WERI-Rb-1 (cell line): ENCODE measurements around the gene BMP3.
"Not testable (repeated sequence)": the region's sequence is repeated elsewhere in the genome, so short reads cannot be mapped to it uniquely, and the experiment has no call there.

Experiments
- DNase-seq: peaks from one replicate; pipeline ENCODE4 v3.0.0-alpha.2; 2020
- H3K27ac ChIP-seq: fragments of 250-450 bp; sonication (Bioruptor Pico); 2 replicates; pipeline ENCODE4 v1.5.1; 2020; ENCODE audit warnings: mild to moderate bottlenecking, moderate library complexity
- H3K27me3 ChIP-seq: fragments of 250-450 bp; sonication (Bioruptor Pico); 2 replicates; pipeline ENCODE4 v1.5.1; 2021; ENCODE audit warnings: mild to moderate bottlenecking, low read depth, moderate library complexity; ENCODE audit not compliant: insufficient read depth, severe bottlenecking
- H3K36me3 ChIP-seq: fragments of 250-450 bp; sonication (Bioruptor Pico); 2 replicates; pipeline ENCODE4 v1.5.1; 2020; ENCODE audit warnings: mild to moderate bottlenecking, moderate library complexity
- H3K4me3 ChIP-seq: 2 replicates; pipeline ENCODE4 v1.5.1; 2011; ENCODE audit warnings: low read depth, mild to moderate bottlenecking, control low read depth, low read length
- H3K9me3 ChIP-seq: fragments of 250-450 bp; sonication (Bioruptor Pico); 2 replicates; pipeline ENCODE4 v1.5.1; 2021; ENCODE audit warnings: mild to moderate bottlenecking, moderate library complexity; ENCODE audit not compliant: severe bottlenecking
- CTCF ChIP-seq: IDR thresholded peaks from 2 replicates; pipeline ENCODE4 v1.5.1; 2011; ENCODE audit warnings: low read depth, mild to moderate bottlenecking, control low read depth, inconsistent platforms, low read length

The BMP3 gene

GRCh38 chr4:81003597-81004111, 26.9 kb upstream of the BMP3 start:
- DNase-seq = no peak
- no peak for TF ChIP-seq CTCF
- no peaks in the 10 kb centered on the region for H3K36me3 ChIP-seq

GRCh38 chr4:81007417-81007816, 23.1 kb upstream of the BMP3 start:
- H3K36me3 ChIP-seq = no peaks in the 10 kb centered on the region

More at GRCh38 chr4:81003597-81004111, 26.9 kb upstream of the BMP3 start:
- H3K4me3 ChIP-seq = no peak overlapping the region
- H3K27ac ChIP-seq = no peak overlapping the region
- no peaks in the 10 kb centered on the region for H3K9me3 ChIP-seq
- H3K27me3 ChIP-seq = peaks cover 5% of the 10 kb centered on the region

GRCh38 chr4:81016566-81016965, 13.9 kb upstream of the BMP3 start:
- not testable (repeated sequence) for H3K36me3 ChIP-seq, H3K4me3 ChIP-seq, DNase-seq, H3K27ac ChIP-seq, H3K27me3 ChIP-seq, H3K9me3 ChIP-seq

More at GRCh38 chr4:81007417-81007816, 23.1 kb upstream of the BMP3 start:
- Histone ChIP-seq H3K4me3 (no peak overlapping the region), H3K27ac (no peak overlapping the region), H3K9me3 (no peaks in the 10 kb centered on the region), H3K27me3 (peaks cover 5% of the 10 kb centered on the region)
- TF ChIP-seq CTCF = no peak
- DNase-seq = no peak

- Histone ChIP-seq H3K9me3 (no peaks in the 10 kb centered on the region), H3K36me3 (no peaks in the 10 kb centered on the region), H3K27ac (no peak overlapping the region), H3K27me3 (peaks cover 8% of the 10 kb centered on the region), H3K4me3 (no peak overlapping the region)
- no peak for TF ChIP-seq CTCF
- DNase-seq = no peak
Observed at GRCh38 chr4:81019006-81019405, 11.5 kb upstream of the BMP3 start.

- no peaks in the 10 kb centered on the region for H3K36me3 ChIP-seq
- TF ChIP-seq CTCF = no peak
- H3K9me3 ChIP-seq = no peaks in the 10 kb centered on the region
- H3K27me3 ChIP-seq = peaks cover 11% of the 10 kb centered on the region
- no peak overlapping the region for H3K4me3 ChIP-seq
- DNase-seq = no peak
- no peak overlapping the region for H3K27ac ChIP-seq
Observed at GRCh38 chr4:81021142-81021944, 9.2 kb upstream of the BMP3 start.

- no peaks in the 10 kb centered on the region for H3K9me3 ChIP-seq
- DNase-seq = no peak
- TF ChIP-seq CTCF = no peak
Observed at GRCh38 chr4:81021981-81022380, 8.5 kb upstream of the BMP3 start.

More at GRCh38 chr4:81021981-81022380, 8.5 kb upstream of the BMP3 start:
- H3K4me3 ChIP-seq = no peak overlapping the region
- H3K27me3 ChIP-seq = peaks cover 10% of the 10 kb centered on the region
- H3K27ac ChIP-seq = no peak overlapping the region
- H3K36me3 ChIP-seq = no peaks in the 10 kb centered on the region
